ENCODE data around the gene CYP2J2. TPM values are rescaled to one million over a fixed set of nuclear protein-coding genes. Genes with fewer than 3 reads are reported as not detected.

Gene CYP2J2
- total RNA-seq, 1 experiment from 2014 or later: 0.29 TPM

- Mint-ChIP-seq H3K9me3 (ENCODE audit: unreplicated experiment) (no peaks in the 10 kb centered on the region), H3K4me3 (ENCODE audit: unreplicated experiment) (no peak overlapping the region), H3K27me3 (ENCODE audit: insufficient read depth, unreplicated experiment) (no peaks in the 10 kb centered on the region), H3K27ac (ENCODE audit: unreplicated experiment) (no peak overlapping the region), H3K36me3 (ENCODE audit: insufficient read depth, unreplicated experiment) (no peaks in the 10 kb centered on the region), H3K4me1 (ENCODE audit: low read depth, unreplicated experiment) (no peaks in the 10 kb centered on the region)
- Histone ChIP-seq H3K4me1 (no peaks in the 10 kb centered on the region), H3K27me3 (replicated peaks; ENCODE audit: control insufficient read depth, insufficient read depth, low read length) (no peaks in the 10 kb centered on the region), H3K9me3 (no peaks in the 10 kb centered on the region), H3K4me3 (ENCODE audit: low read depth, low read length) (no peak overlapping the region), H3K36me3 (ENCODE audit: control insufficient read depth, insufficient read depth, low read length) (no peaks in the 10 kb centered on the region)
- intact Hi-C loops (cut with micrococcal nuclease; ENCODE audit: unreplicated experiment): no loop called here
- DNase-seq: no peak
- CTCF ChIA-PET: no interaction called here
- BruUV-seq (replicated peaks): no TSS peak
- POLR2A ChIA-PET: no interaction called here
- TF ChIP-seq CTCF (IDR thresholded peaks at IDR 0.05; ENCODE audit: insufficient read depth in 1 of 2, low read depth in 1 of 2, low read length in 1 of 2, severe bottlenecking in 1 of 2, unreplicated experiment in 1 of 2): no peak
These were observed 49.4 kb downstream of the CYP2J2 start for GRCh38 chr1:59877108-59877682.

GRCh38 chr1:59871746-59872145 lies 54.8 kb downstream of the CYP2J2 start:
- no peak for DNase-seq
- Histone ChIP-seq H3K4me1 (no peaks in the 10 kb centered on the region), H3K36me3 (ENCODE audit: control insufficient read depth, insufficient read depth, low read length) (no peaks in the 10 kb centered on the region), H3K27me3 (replicated peaks; ENCODE audit: control insufficient read depth, insufficient read depth, low read length) (no peaks in the 10 kb centered on the region), H3K4me3 (ENCODE audit: low read depth, low read length) (no peak overlapping the region), H3K9me3 (no peaks in the 10 kb centered on the region)
- ChIA-PET CTCF (no interaction called here), POLR2A (no interaction called here)
- Mint-ChIP-seq H3K27me3 (ENCODE audit: insufficient read depth, unreplicated experiment) (no peaks in the 10 kb centered on the region), H3K27ac (ENCODE audit: unreplicated experiment) (no peak overlapping the region), H3K9me3 (ENCODE audit: unreplicated experiment) (no peaks in the 10 kb centered on the region), H3K36me3 (ENCODE audit: insufficient read depth, unreplicated experiment) (no peaks in the 10 kb centered on the region), H3K4me3 (ENCODE audit: unreplicated experiment) (no peak overlapping the region), H3K4me1 (ENCODE audit: low read depth, unreplicated experiment) (no peaks in the 10 kb centered on the region)
- TF ChIP-seq CTCF (IDR thresholded peaks at IDR 0.05; ENCODE audit: insufficient read depth in 1 of 2, low read depth in 1 of 2, low read length in 1 of 2, severe bottlenecking in 1 of 2, unreplicated experiment in 1 of 2): no peak
- BruUV-seq (replicated peaks): no TSS peak
- intact Hi-C loops (cut with micrococcal nuclease; ENCODE audit: unreplicated experiment): no loop called here

- DNase-seq: no peak
- no TSS peak for BruUV-seq (replicated peaks)
- POLR2A ChIA-PET: no interaction called here
- intact Hi-C loops (cut with micrococcal nuclease; ENCODE audit: unreplicated experiment): no loop called here
- H3K27me3 ChIP-seq (replicated peaks; ENCODE audit: control insufficient read depth, insufficient read depth, low read length): no peaks in the 10 kb centered on the region
- H3K9me3 ChIP-seq: no peaks in the 10 kb centered on the region
- no peaks in the 10 kb centered on the region for H3K27me3 Mint-ChIP-seq (ENCODE audit: insufficient read depth, unreplicated experiment)
- H3K4me3 ChIP-seq (ENCODE audit: low read depth, low read length): no peak overlapping the region
- no peaks in the 10 kb centered on the region for H3K4me1 Mint-ChIP-seq (ENCODE audit: low read depth, unreplicated experiment)
- H3K4me3 Mint-ChIP-seq (ENCODE audit: unreplicated experiment): no peak overlapping the region
- H3K27ac Mint-ChIP-seq (ENCODE audit: unreplicated experiment): no peak overlapping the region
- no peaks in the 10 kb centered on the region for H3K4me1 ChIP-seq
- CTCF ChIA-PET: no interaction called here
- no peaks in the 10 kb centered on the region for H3K36me3 ChIP-seq (ENCODE audit: control insufficient read depth, insufficient read depth, low read length)
- H3K36me3 Mint-ChIP-seq (ENCODE audit: insufficient read depth, unreplicated experiment): no peaks in the 10 kb centered on the region
- no peaks in the 10 kb centered on the region for H3K9me3 Mint-ChIP-seq (ENCODE audit: unreplicated experiment)
- TF ChIP-seq CTCF (IDR thresholded peaks at IDR 0.05; ENCODE audit: insufficient read depth in 1 of 2, low read depth in 1 of 2, low read length in 1 of 2, severe bottlenecking in 1 of 2, unreplicated experiment in 1 of 2): no peak
These were observed 60.1 kb downstream of the CYP2J2 start for GRCh38 chr1:59866462-59866861.

All from Caco-2 (cell line).